B cell (primary cell): ENCODE data around the gene SAP30L.

Experiments
- EZH2 ChIP-seq: IDR thresholded peaks from 2 replicates; pipeline ENCODE4 v1.6.1; 2012; ENCODE audit warnings: borderline replicate concordance, low read depth, mild to moderate bottlenecking, moderate library complexity, low read length; ENCODE audit not compliant: insufficient read depth, poor library complexity, severe bottlenecking
- TF ChIP-seq, protein P1 (sequence below): fragments of 200-600 bp; IDR thresholded peaks from one replicate; pipeline ENCODE4 v1.8.0; 2022; ENCODE audit warnings: antibody characterized with exemption, mild to moderate bottlenecking

DNA sequence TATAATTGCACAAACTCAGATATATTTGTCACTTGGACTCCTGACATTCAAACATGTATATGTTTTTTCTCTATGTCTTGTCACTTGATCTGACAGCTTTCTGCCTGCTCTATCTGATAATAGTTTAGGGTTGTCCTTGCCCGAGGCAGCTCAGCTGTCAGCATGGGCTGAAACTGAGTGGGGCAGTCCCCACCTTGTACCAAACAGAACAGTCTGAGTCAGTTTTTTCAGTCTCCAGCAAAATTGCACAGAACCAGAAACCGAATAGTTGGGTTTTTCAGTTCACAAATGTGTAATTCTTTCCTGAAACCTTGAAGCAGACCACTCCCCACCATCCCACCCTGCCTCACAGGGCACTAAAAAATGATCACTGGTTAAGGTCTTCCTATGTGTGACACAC, 41.7 kb downstream of the SAP30L start:
- TF ChIP-seq, protein P1, sequence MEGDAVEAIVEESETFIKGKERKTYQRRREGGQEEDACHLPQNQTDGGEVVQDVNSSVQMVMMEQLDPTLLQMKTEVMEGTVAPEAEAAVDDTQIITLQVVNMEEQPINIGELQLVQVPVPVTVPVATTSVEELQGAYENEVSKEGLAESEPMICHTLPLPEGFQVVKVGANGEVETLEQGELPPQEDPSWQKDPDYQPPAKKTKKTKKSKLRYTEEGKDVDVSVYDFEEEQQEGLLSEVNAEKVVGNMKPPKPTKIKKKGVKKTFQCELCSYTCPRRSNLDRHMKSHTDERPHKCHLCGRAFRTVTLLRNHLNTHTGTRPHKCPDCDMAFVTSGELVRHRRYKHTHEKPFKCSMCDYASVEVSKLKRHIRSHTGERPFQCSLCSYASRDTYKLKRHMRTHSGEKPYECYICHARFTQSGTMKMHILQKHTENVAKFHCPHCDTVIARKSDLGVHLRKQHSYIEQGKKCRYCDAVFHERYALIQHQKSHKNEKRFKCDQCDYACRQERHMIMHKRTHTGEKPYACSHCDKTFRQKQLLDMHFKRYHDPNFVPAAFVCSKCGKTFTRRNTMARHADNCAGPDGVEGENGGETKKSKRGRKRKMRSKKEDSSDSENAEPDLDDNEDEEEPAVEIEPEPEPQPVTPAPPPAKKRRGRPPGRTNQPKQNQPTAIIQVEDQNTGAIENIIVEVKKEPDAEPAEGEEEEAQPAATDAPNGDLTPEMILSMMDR = no peak
- TF ChIP-seq EZH2 = no peak
